Lower leg skin (tissue), 3 donors: ENCODE measurements around the gene TPMT.

ENCODE experiments used
- POLR2A ChIP-seq, 2 donors: fragments of 450-650 bp; IDR thresholded peaks; one replicate each; pipeline ENCODE4 v1.6.1; 2016 to 2017; ENCODE audit warnings: antibody characterized with exemption in 2 of 2, mild to moderate bottlenecking in 1 of 2, moderate library complexity in 1 of 2
- TF ChIP-seq, protein P1 (sequence below), 3 donors: fragments of 450-650 bp; IDR thresholded peaks; one replicate each; pipeline ENCODE4 v1.5.1; 2016; ENCODE audit warnings: antibody characterized with exemption in 3 of 3, mild to moderate bottlenecking in 3 of 3, moderate library complexity in 2 of 3

DNA sequence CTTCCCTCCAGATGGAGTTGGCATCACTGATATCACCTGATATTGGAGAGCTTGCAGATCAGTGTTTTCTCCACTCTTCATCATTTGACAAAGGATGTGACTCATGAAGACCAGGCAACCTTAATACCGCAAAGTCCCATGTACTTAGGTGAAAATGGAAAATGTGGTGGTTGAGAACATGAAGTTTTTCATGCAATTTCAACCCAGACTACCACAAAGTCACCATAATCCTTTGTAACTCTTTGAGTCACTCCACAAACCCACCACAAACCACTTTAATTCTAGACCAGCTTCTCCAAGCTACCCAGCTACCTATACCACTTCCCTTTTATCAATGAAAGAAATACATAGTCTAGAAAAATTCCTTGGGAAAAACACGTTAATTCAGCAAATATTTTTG is 39.5 kb downstream of the TPMT start:
- TF ChIP-seq, protein P1, sequence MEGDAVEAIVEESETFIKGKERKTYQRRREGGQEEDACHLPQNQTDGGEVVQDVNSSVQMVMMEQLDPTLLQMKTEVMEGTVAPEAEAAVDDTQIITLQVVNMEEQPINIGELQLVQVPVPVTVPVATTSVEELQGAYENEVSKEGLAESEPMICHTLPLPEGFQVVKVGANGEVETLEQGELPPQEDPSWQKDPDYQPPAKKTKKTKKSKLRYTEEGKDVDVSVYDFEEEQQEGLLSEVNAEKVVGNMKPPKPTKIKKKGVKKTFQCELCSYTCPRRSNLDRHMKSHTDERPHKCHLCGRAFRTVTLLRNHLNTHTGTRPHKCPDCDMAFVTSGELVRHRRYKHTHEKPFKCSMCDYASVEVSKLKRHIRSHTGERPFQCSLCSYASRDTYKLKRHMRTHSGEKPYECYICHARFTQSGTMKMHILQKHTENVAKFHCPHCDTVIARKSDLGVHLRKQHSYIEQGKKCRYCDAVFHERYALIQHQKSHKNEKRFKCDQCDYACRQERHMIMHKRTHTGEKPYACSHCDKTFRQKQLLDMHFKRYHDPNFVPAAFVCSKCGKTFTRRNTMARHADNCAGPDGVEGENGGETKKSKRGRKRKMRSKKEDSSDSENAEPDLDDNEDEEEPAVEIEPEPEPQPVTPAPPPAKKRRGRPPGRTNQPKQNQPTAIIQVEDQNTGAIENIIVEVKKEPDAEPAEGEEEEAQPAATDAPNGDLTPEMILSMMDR (IDR thresholded peaks at IDR 0.05), result no peak
- TF ChIP-seq POLR2A (IDR thresholded peaks at IDR 0.05), result no peak
